Astrocyte (in vitro differentiated cells and primary cell): ENCODE measurements around the gene ACOT7. TPM values are rescaled to one million over a fixed set of nuclear protein-coding genes. Genes with fewer than 3 reads are reported as not detected.

Experiments
- DNase-seq: peaks from one replicate; pipeline ENCODE4 v3.0.0-alpha.2; 2010; ENCODE audit warnings: low read depth
- FAIRE-seq: peaks from 2 replicates; lab custom pipeline; 2011; peaks lifted over from hg19 to GRCh38; lab: Jason Lieb, UNC
- H2AFZ ChIP-seq: 2 replicates; pipeline ENCODE4 v1.6.0; 2012; ENCODE audit warnings: low read depth, low read length, inconsistent platforms
- H3K27ac ChIP-seq: 2 replicates; pipeline ENCODE4 v1.5.1; 2011; ENCODE audit warnings: low read depth, low read length, inconsistent platforms
- H3K27me3 ChIP-seq: 2 replicates; pipeline ENCODE4 v1.6.0; 2011; ENCODE audit warnings: low read length, inconsistent platforms; ENCODE audit not compliant: insufficient read depth
- H3K36me3 ChIP-seq: 2 replicates; pipeline ENCODE4 v1.5.1; 2011; ENCODE audit warnings: low read length, inconsistent platforms; ENCODE audit not compliant: insufficient read depth
- H3K4me1 ChIP-seq: 2 replicates; pipeline ENCODE4 v1.5.1; 2011; ENCODE audit warnings: low read length, inconsistent platforms; ENCODE audit not compliant: insufficient read depth
- H3K4me2 ChIP-seq: 2 replicates; pipeline ENCODE4 v1.6.0; 2012; ENCODE audit warnings: low read length, inconsistent platforms
- H3K4me3 ChIP-seq: 2 replicates; pipeline ENCODE4 v1.5.1; 2011; ENCODE audit warnings: low read depth, mild to moderate bottlenecking, low read length, inconsistent platforms; ENCODE audit not compliant: insufficient read depth
- H3K79me2 ChIP-seq: 2 replicates; pipeline ENCODE4 v1.6.0; 2012; ENCODE audit warnings: mild to moderate bottlenecking, low read length, inconsistent platforms; ENCODE audit not compliant: insufficient read depth
- H3K9ac ChIP-seq: 2 replicates; pipeline ENCODE4 v1.6.0; 2012; ENCODE audit warnings: mild to moderate bottlenecking, low read length, inconsistent platforms
- H3K9me3 ChIP-seq: 2 replicates; pipeline ENCODE4 v1.5.1; 2012; ENCODE audit warnings: low read depth, mild to moderate bottlenecking, low read length, inconsistent platforms; ENCODE audit not compliant: insufficient read depth
- H4K20me1 ChIP-seq: 2 replicates; pipeline ENCODE4 v1.6.0; 2012; ENCODE audit warnings: low read length, inconsistent platforms; ENCODE audit not compliant: insufficient read depth
- H3K27ac Mint-ChIP-seq: one replicate; pipeline ENCODE4 v1.8.0; 2021; ENCODE audit warnings: mild to moderate bottlenecking, mixed read lengths; ENCODE audit not compliant: unreplicated experiment
- H3K27me3 Mint-ChIP-seq: one replicate; pipeline ENCODE4 v1.8.0; 2021; ENCODE audit warnings: low read depth, mixed read lengths; ENCODE audit not compliant: unreplicated experiment
- H3K36me3 Mint-ChIP-seq: one replicate; pipeline ENCODE4 v1.8.0; 2021; ENCODE audit warnings: low read depth, mixed read lengths; ENCODE audit not compliant: unreplicated experiment
- H3K4me1 Mint-ChIP-seq: one replicate; pipeline ENCODE4 v1.8.0; 2021; ENCODE audit warnings: low read depth, mixed read lengths; ENCODE audit not compliant: unreplicated experiment
- H3K4me3 Mint-ChIP-seq: one replicate; pipeline ENCODE4 v1.8.0; 2021; ENCODE audit warnings: mild to moderate bottlenecking, moderate library complexity, mixed read lengths; ENCODE audit not compliant: unreplicated experiment
- H3K9me3 Mint-ChIP-seq: one replicate; pipeline ENCODE4 v1.8.0; 2021; ENCODE audit warnings: mild to moderate bottlenecking, mixed read lengths; ENCODE audit not compliant: unreplicated experiment
- CTCF ChIP-seq: IDR thresholded peaks from 2 replicates; pipeline ENCODE4 v1.5.1; 2011; ENCODE audit warnings: low read depth, mild to moderate bottlenecking, inconsistent platforms, low read length, moderate library complexity; ENCODE audit not compliant: insufficient read depth
- EZH2 ChIP-seq: IDR thresholded peaks from 2 replicates; pipeline ENCODE4 v1.6.1; 2012; ENCODE audit warnings: mild to moderate bottlenecking, low read length, inconsistent platforms; ENCODE audit not compliant: insufficient read depth
- total RNA-seq: library from RNA; stranded (reverse); gene quantifications from 2 replicates; pipeline ENCODE4 v1.2.1, GENCODE V29; 2021

Gene ACOT7
- total RNA-seq, 1 donor from 2014 or later: 91.1 TPM

DNA sequence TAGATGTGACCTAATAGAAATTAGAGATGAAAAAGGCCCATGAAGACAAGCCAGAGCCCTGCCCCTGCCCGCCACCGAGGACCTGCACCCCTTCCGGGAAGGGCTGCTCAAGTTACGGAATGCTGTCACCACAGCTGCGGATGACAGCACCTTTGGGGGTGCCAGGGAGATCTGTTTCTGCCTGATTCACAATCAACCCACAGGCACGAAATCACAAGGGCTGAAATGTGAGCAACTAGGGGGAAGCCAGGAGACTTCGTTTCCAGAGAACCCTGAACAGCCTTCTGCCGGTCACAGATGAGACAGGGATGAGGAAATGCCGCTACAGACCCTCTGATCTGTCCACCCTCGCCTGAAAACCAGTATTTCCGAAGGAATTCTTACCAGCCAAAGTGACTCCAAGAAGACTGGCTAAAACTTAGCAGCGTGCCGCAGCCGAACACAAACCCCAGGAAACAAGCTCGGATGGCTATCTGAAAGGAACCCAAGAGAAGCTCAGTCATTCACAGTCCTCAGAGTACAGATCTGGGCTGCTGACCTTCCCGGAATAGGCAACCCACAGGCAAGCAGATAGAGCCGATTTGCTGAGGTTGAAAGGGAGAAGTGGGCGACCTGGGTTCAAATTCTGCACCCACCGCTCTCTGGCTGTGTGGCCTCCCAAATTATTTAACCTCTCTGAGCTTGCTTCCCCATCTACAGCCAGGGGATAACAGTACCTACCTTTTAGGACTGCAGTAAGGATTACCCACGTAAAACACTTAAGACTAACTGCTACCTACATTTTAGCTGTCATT lies 158.9 kb downstream of the ACOT7 start:
- FAIRE-seq (no peak), DNase-seq (peak; percentile 27)
- H4K20me1 ChIP-seq: peaks cover 23% of the 10 kb centered on the region

GRCh38 chr1:6233376-6233775 lies 160.2 kb downstream of the ACOT7 start:
- peaks cover 9% of the 10 kb centered on the region for H3K36me3 Mint-ChIP-seq
- Histone ChIP-seq H3K79me2 (peaks cover 23% of the 10 kb centered on the region), H3K4me1 (peaks cover 12% of the 10 kb centered on the region), H3K4me2 (no peak overlapping the region), H4K20me1 (peaks cover 25% of the 10 kb centered on the region), H3K9ac (no peak overlapping the region), H3K36me3 (peaks cover 10% of the 10 kb centered on the region), H3K27ac (no peak overlapping the region), H3K4me3 (no peak overlapping the region), H3K9me3 (no peaks in the 10 kb centered on the region), H2AFZ (no peak overlapping the region), H3K27me3 (no peaks in the 10 kb centered on the region)
- H3K4me1 Mint-ChIP-seq: peaks cover 13% of the 10 kb centered on the region
- no peak overlapping the region for H3K27ac Mint-ChIP-seq
- H3K9me3 Mint-ChIP-seq: no peaks in the 10 kb centered on the region
- peak overlapping the region; percentile 34 for H3K4me3 Mint-ChIP-seq
- DNase-seq (no peak), FAIRE-seq (no peak)
- no peak for TF ChIP-seq EZH2
- TF ChIP-seq CTCF: no peak
- H3K27me3 Mint-ChIP-seq: no peaks in the 10 kb centered on the region

More for the DNA sequence above, 158.9 kb downstream of the ACOT7 start:
- Mint-ChIP-seq H3K27me3 (peaks cover 8% of the 10 kb centered on the region), H3K27ac (peak overlapping the region; percentile 67), H3K4me1 (peaks cover 13% of the 10 kb centered on the region), H3K4me3 (peak overlapping the region; percentile 91), H3K9me3 (no peaks in the 10 kb centered on the region), H3K36me3 (peaks cover 9% of the 10 kb centered on the region)
- Histone ChIP-seq H3K4me1 (peaks cover 12% of the 10 kb centered on the region), H3K79me2 (peaks cover 23% of the 10 kb centered on the region), H3K4me2 (peak overlapping the region; percentile 87), H3K36me3 (peaks cover 10% of the 10 kb centered on the region), H3K9ac (peak overlapping the region; percentile 84), H3K27ac (peak overlapping the region; percentile 17), H3K9me3 (no peaks in the 10 kb centered on the region), H3K27me3 (no peaks in the 10 kb centered on the region), H3K4me3 (peak overlapping the region; percentile 83), H2AFZ (peak overlapping the region; percentile 3)
- TF ChIP-seq EZH2 (no peak), CTCF (no peak)

DNA sequence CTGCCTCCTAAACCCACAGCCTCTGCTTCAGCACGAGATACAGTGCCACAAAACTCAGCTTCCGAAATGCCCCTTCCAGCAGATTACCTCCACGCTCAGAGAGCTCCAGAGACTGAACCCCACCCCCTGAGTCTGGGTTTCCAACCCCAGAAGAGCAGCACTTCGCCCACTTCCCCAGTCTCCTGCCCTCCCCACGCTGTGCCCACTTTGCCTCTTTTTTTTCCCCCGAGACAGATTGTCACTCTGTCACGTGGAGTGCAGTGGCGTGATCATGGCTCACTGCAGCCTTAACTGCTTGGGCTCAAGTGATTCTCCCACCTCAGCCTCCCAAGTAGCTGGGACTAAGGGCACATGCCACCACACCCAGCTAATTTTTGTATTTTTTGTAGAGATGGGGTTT lies 167.9 kb downstream of the ACOT7 start:
- peaks cover 14% of the 10 kb centered on the region for H3K36me3 ChIP-seq
- Mint-ChIP-seq H3K36me3 (peaks cover 7% of the 10 kb centered on the region), H3K27me3 (no peaks in the 10 kb centered on the region), H3K4me1 (peaks cover 2% of the 10 kb centered on the region), H3K27ac (no peak overlapping the region), H3K9me3 (no peaks in the 10 kb centered on the region), H3K4me3 (no peak overlapping the region)
- H3K4me3 ChIP-seq: no peak overlapping the region
- FAIRE-seq (no peak), DNase-seq (no peak)
- H3K9me3 ChIP-seq: no peaks in the 10 kb centered on the region
- no peak for TF ChIP-seq EZH2
- no peak for TF ChIP-seq CTCF
- H2AFZ ChIP-seq: no peak overlapping the region
- H3K27me3 ChIP-seq: no peaks in the 10 kb centered on the region
- peaks cover 30% of the 10 kb centered on the region for H4K20me1 ChIP-seq
- H3K4me1 ChIP-seq: no peaks in the 10 kb centered on the region
- H3K4me2 ChIP-seq: no peak overlapping the region
- no peak overlapping the region for H3K9ac ChIP-seq
- no peak overlapping the region for H3K27ac ChIP-seq
- no peaks in the 10 kb centered on the region for H3K79me2 ChIP-seq
